ENCODE data around the gene MYO1A.

DNA sequence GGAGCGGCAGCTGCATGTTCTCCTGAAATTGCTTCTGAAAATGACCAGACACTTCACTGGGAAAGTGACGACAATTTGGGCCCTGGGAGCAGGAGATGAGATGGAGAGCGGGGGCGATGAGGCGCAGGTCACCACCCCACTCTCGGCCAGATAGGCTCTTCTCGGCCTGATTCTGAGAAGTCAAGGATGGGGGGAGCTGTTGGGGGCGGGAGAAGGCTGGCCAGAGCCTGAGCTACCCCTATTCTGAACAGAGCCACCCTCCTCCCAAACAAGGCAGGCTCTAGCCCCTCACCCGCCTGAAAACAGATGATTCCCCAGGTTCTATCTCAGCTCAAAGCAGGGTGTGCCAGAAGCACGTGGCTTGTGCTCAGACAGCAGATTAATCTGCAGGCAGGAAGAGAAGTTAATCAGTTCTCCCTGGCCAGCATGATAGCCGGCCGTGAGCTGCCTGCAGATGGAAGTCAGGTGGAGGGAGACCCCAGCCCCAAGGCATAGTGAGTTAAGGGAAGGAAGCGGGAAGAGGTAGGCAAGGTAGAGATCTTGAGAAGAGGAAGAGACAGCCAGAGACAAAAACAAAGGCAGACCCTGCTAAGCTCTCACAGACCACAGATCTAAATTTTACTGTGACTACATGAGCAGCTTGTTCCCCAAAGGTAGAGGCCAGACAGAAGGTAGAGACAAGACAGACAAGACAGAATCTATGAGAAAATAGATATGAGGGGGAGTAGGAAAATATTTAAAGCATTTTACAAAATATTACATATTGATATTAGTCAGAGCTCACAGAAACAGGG is 22.7 kb downstream of the MYO1A start:
- TF ChIP-seq, protein P1, sequence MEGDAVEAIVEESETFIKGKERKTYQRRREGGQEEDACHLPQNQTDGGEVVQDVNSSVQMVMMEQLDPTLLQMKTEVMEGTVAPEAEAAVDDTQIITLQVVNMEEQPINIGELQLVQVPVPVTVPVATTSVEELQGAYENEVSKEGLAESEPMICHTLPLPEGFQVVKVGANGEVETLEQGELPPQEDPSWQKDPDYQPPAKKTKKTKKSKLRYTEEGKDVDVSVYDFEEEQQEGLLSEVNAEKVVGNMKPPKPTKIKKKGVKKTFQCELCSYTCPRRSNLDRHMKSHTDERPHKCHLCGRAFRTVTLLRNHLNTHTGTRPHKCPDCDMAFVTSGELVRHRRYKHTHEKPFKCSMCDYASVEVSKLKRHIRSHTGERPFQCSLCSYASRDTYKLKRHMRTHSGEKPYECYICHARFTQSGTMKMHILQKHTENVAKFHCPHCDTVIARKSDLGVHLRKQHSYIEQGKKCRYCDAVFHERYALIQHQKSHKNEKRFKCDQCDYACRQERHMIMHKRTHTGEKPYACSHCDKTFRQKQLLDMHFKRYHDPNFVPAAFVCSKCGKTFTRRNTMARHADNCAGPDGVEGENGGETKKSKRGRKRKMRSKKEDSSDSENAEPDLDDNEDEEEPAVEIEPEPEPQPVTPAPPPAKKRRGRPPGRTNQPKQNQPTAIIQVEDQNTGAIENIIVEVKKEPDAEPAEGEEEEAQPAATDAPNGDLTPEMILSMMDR (conservative IDR thresholded peaks at IDR 0.05; ENCODE audit: low read depth, low read length) = no peak
- TF ChIP-seq EZH2 (IDR thresholded peaks at IDR 0.05; ENCODE audit: borderline replicate concordance, low read depth, low read length, poor library complexity, severe bottlenecking) = no peak
